ENCODE data around the gene RNF112.

RNF112 gene

GRCh38 chr17:19401321-19402010 is 9.6 kb upstream of the RNF112 start:
- Histone ChIP-seq H3K27me3 (ENCODE audit: control insufficient read depth, insufficient read depth, low read length) (no peaks in the 10 kb centered on the region), H3K4me3 (ENCODE audit: low read length) (no peak overlapping the region), H3K9ac (ENCODE audit: low read length) (no peak overlapping the region), H3K36me3 (ENCODE audit: control insufficient read depth, insufficient read depth, low read length) (no peaks in the 10 kb centered on the region), H3K4me1 (ENCODE audit: control insufficient read depth, insufficient read depth, low read length) (peaks cover 3% of the 10 kb centered on the region), H3K27ac (ENCODE audit: low read depth, low read length) (no peak overlapping the region)

GRCh38 chr17:19402171-19402570 is 8.9 kb upstream of the RNF112 start:
- Histone ChIP-seq H3K9ac (ENCODE audit: low read length) (no peak overlapping the region), H3K27ac (ENCODE audit: low read depth, low read length) (no peak overlapping the region), H3K36me3 (ENCODE audit: control insufficient read depth, insufficient read depth, low read length) (no peaks in the 10 kb centered on the region), H3K4me1 (ENCODE audit: control insufficient read depth, insufficient read depth, low read length) (peaks cover 3% of the 10 kb centered on the region), H3K27me3 (ENCODE audit: control insufficient read depth, insufficient read depth, low read length) (no peaks in the 10 kb centered on the region), H3K4me3 (ENCODE audit: low read length) (no peak overlapping the region)

- Histone ChIP-seq H3K36me3 (ENCODE audit: control insufficient read depth, insufficient read depth, low read length) (no peaks in the 10 kb centered on the region), H3K4me1 (ENCODE audit: control insufficient read depth, insufficient read depth, low read length) (peaks cover 3% of the 10 kb centered on the region), H3K4me3 (ENCODE audit: low read length) (no peak overlapping the region), H3K27me3 (ENCODE audit: control insufficient read depth, insufficient read depth, low read length) (no peaks in the 10 kb centered on the region), H3K9ac (ENCODE audit: low read length) (no peak overlapping the region), H3K27ac (ENCODE audit: low read depth, low read length) (no peak overlapping the region)
Measured at GRCh38 chr17:19403021-19403420, 8.0 kb upstream of the RNF112 start.

GRCh38 chr17:19404264-19404663 is 6.8 kb upstream of the RNF112 start:
- Histone ChIP-seq H3K36me3 (ENCODE audit: control insufficient read depth, insufficient read depth, low read length) (no peaks in the 10 kb centered on the region), H3K27ac (ENCODE audit: low read depth, low read length) (no peak overlapping the region), H3K9ac (ENCODE audit: low read length) (no peak overlapping the region)

GRCh38 chr17:19405114-19405513 is 5.9 kb upstream of the RNF112 start:
- H3K27me3 ChIP-seq (ENCODE audit: control insufficient read depth, insufficient read depth, low read length): no peaks in the 10 kb centered on the region
- H3K36me3 ChIP-seq (ENCODE audit: control insufficient read depth, insufficient read depth, low read length): no peaks in the 10 kb centered on the region
- H3K9ac ChIP-seq (ENCODE audit: low read length): no peak overlapping the region
- no peak overlapping the region for H3K4me3 ChIP-seq (ENCODE audit: low read length)
- no peak overlapping the region for H3K27ac ChIP-seq (ENCODE audit: low read depth, low read length)
- H3K4me1 ChIP-seq (ENCODE audit: control insufficient read depth, insufficient read depth, low read length): no peaks in the 10 kb centered on the region

More at GRCh38 chr17:19404264-19404663, 6.8 kb upstream of the RNF112 start:
- Histone ChIP-seq H3K4me1 (ENCODE audit: control insufficient read depth, insufficient read depth, low read length) (no peaks in the 10 kb centered on the region), H3K4me3 (ENCODE audit: low read length) (no peak overlapping the region), H3K27me3 (ENCODE audit: control insufficient read depth, insufficient read depth, low read length) (no peaks in the 10 kb centered on the region)

- Histone ChIP-seq H3K27ac (ENCODE audit: low read depth, low read length) (no peak overlapping the region), H3K9ac (ENCODE audit: low read length) (no peak overlapping the region), H3K27me3 (ENCODE audit: control insufficient read depth, insufficient read depth, low read length) (no peaks in the 10 kb centered on the region), H3K36me3 (ENCODE audit: control insufficient read depth, insufficient read depth, low read length) (no peaks in the 10 kb centered on the region), H3K4me1 (ENCODE audit: control insufficient read depth, insufficient read depth, low read length) (no peaks in the 10 kb centered on the region), H3K4me3 (ENCODE audit: low read length) (no peak overlapping the region)
Measured at GRCh38 chr17:19407601-19408345, 3.3 kb upstream of the RNF112 start.

- H3K4me1 ChIP-seq (ENCODE audit: control insufficient read depth, insufficient read depth, low read length): no peaks in the 10 kb centered on the region
- H3K4me3 ChIP-seq (ENCODE audit: low read length): no peak overlapping the region
- H3K9ac ChIP-seq (ENCODE audit: low read length): no peak overlapping the region
- H3K27me3 ChIP-seq (ENCODE audit: control insufficient read depth, insufficient read depth, low read length): no peaks in the 10 kb centered on the region
- H3K27ac ChIP-seq (ENCODE audit: low read depth, low read length): no peak overlapping the region
- H3K36me3 ChIP-seq (ENCODE audit: control insufficient read depth, insufficient read depth, low read length): no peaks in the 10 kb centered on the region
Measured at GRCh38 chr17:19408346-19408710, 2.7 kb upstream of the RNF112 start.

- Histone ChIP-seq H3K4me1 (ENCODE audit: control insufficient read depth, insufficient read depth, low read length) (no peaks in the 10 kb centered on the region), H3K27me3 (ENCODE audit: control insufficient read depth, insufficient read depth, low read length) (no peaks in the 10 kb centered on the region), H3K27ac (ENCODE audit: low read depth, low read length) (no peak overlapping the region), H3K9ac (ENCODE audit: low read length) (no peak overlapping the region), H3K36me3 (ENCODE audit: control insufficient read depth, insufficient read depth, low read length) (no peaks in the 10 kb centered on the region), H3K4me3 (ENCODE audit: low read length) (no peak overlapping the region)
Measured at GRCh38 chr17:19409066-19409465, 2.0 kb upstream of the RNF112 start.

GRCh38 chr17:19409509-19409908 is 1.5 kb upstream of the RNF112 start:
- no peak overlapping the region for H3K4me3 ChIP-seq (ENCODE audit: low read length)
- no peaks in the 10 kb centered on the region for H3K27me3 ChIP-seq (ENCODE audit: control insufficient read depth, insufficient read depth, low read length)
- H3K36me3 ChIP-seq (ENCODE audit: control insufficient read depth, insufficient read depth, low read length): no peaks in the 10 kb centered on the region
- no peaks in the 10 kb centered on the region for H3K4me1 ChIP-seq (ENCODE audit: control insufficient read depth, insufficient read depth, low read length)
- no peak overlapping the region for H3K9ac ChIP-seq (ENCODE audit: low read length)
- H3K27ac ChIP-seq (ENCODE audit: low read depth, low read length): no peak overlapping the region

GRCh38 chr17:19410091-19410490 is 941 bp upstream of the RNF112 start:
- no peaks in the 10 kb centered on the region for H3K27me3 ChIP-seq (ENCODE audit: control insufficient read depth, insufficient read depth, low read length)
- H3K4me3 ChIP-seq (ENCODE audit: low read length): no peak overlapping the region
- H3K9ac ChIP-seq (ENCODE audit: low read length): no peak overlapping the region
- H3K36me3 ChIP-seq (ENCODE audit: control insufficient read depth, insufficient read depth, low read length): no peaks in the 10 kb centered on the region
- H3K27ac ChIP-seq (ENCODE audit: low read depth, low read length): no peak overlapping the region
- no peaks in the 10 kb centered on the region for H3K4me1 ChIP-seq (ENCODE audit: control insufficient read depth, insufficient read depth, low read length)

GRCh38 chr17:19411631-19412030 is 599 bp downstream of the RNF112 start:
- Histone ChIP-seq H3K4me3 (ENCODE audit: low read length) (peak overlapping the region; percentile 33), H3K27me3 (ENCODE audit: control insufficient read depth, insufficient read depth, low read length) (no peaks in the 10 kb centered on the region), H3K36me3 (ENCODE audit: control insufficient read depth, insufficient read depth, low read length) (no peaks in the 10 kb centered on the region), H3K4me1 (ENCODE audit: control insufficient read depth, insufficient read depth, low read length) (no peaks in the 10 kb centered on the region), H3K27ac (ENCODE audit: low read depth, low read length) (no peak overlapping the region), H3K9ac (ENCODE audit: low read length) (no peak overlapping the region)

- Histone ChIP-seq H3K27me3 (ENCODE audit: control insufficient read depth, insufficient read depth, low read length) (no peaks in the 10 kb centered on the region), H3K9ac (ENCODE audit: low read length) (no peak overlapping the region), H3K36me3 (ENCODE audit: control insufficient read depth, insufficient read depth, low read length) (peaks cover under 1% of the 10 kb centered on the region), H3K4me1 (ENCODE audit: control insufficient read depth, insufficient read depth, low read length) (no peaks in the 10 kb centered on the region), H3K27ac (ENCODE audit: low read depth, low read length) (no peak overlapping the region), H3K4me3 (ENCODE audit: low read length) (no peak overlapping the region)
Measured at GRCh38 chr17:19412510-19412909, 1.5 kb downstream of the RNF112 start.

- no peaks in the 10 kb centered on the region for H3K4me1 ChIP-seq (ENCODE audit: control insufficient read depth, insufficient read depth, low read length)
- peaks cover 2% of the 10 kb centered on the region for H3K36me3 ChIP-seq (ENCODE audit: control insufficient read depth, insufficient read depth, low read length)
- H3K27ac ChIP-seq (ENCODE audit: low read depth, low read length): no peak overlapping the region
- no peak overlapping the region for H3K9ac ChIP-seq (ENCODE audit: low read length)
- H3K4me3 ChIP-seq (ENCODE audit: low read length): no peak overlapping the region
- no peaks in the 10 kb centered on the region for H3K27me3 ChIP-seq (ENCODE audit: control insufficient read depth, insufficient read depth, low read length)
Measured at GRCh38 chr17:19412984-19413383, 2.0 kb downstream of the RNF112 start.
